ENCODE data around the gene HERC5.

HERC5 gene

GRCh38 chr4:88549815-88550214 is 92.9 kb downstream of the HERC5 start:
- TF ChIP-seq CTCF (IDR thresholded peaks at IDR 0.05; ENCODE audit: low read depth, low read length): no peak
- H3K4me3 ChIP-seq (ENCODE audit: low read depth, low read length): no peak overlapping the region

Measured in WI38 (cell line).